K562 (cell line): ENCODE results near the gene MID1IP1. TPM values are rescaled to one million over a fixed set of nuclear protein-coding genes. Genes with fewer than 3 reads are reported as not detected.

ENCODE experiments used
- BRD9 ChIP-seq: fragments of 450-650 bp; IDR thresholded peaks from 2 replicates; pipeline ENCODE4 v1.6.1; 2018; ENCODE audit warnings: low read depth; ENCODE audit not compliant: partially characterized antibody
- EP400 ChIP-seq: fragments of 450-650 bp; IDR thresholded peaks from 2 replicates; pipeline ENCODE4 v1.6.1; 2017; ENCODE audit warnings: antibody characterized with exemption, mild to moderate bottlenecking, moderate library complexity
- GABPA ChIP-seq: fragments of 200-800 bp; sonication (Bioruptor generic); conservative IDR thresholded peaks from 2 replicates; pipeline ENCODE4 v1.6.1; 2016; ENCODE audit warnings: low read depth, missing genetic modification characterization, missing compliant biosample characterization
- GATA2 ChIP-seq: sonication (generic); formaldehyde crosslinking; IDR thresholded peaks from 2 replicates; pipeline ENCODE4 v1.4.0; 2020; ENCODE audit warnings: mild to moderate bottlenecking, missing genetic modification reagents
- HNRNPL ChIP-seq: fragments of 200-400 bp; formaldehyde crosslinking; IDR thresholded peaks from 2 replicates; pipeline ENCODE4 v1.6.1; 2017; ENCODE audit warnings: low read depth, mild to moderate bottlenecking, low read length
- MCM5 ChIP-seq: fragments of 450-650 bp; IDR thresholded peaks from 2 replicates; pipeline ENCODE4 v1.6.1; 2016; ENCODE audit warnings: low read depth
- NR1H2 ChIP-seq: sonication (generic); formaldehyde crosslinking; IDR thresholded peaks from 2 replicates; pipeline ENCODE4 v1.4.0; 2020; ENCODE audit warnings: mild to moderate bottlenecking, missing genetic modification reagents
- RBM15 ChIP-seq: fragments of 200-400 bp; formaldehyde crosslinking; IDR thresholded peaks from 2 replicates; pipeline ENCODE4 v1.6.1; 2018; ENCODE audit warnings: mild to moderate bottlenecking, low read length, moderate library complexity; ENCODE audit not compliant: insufficient read depth
- RFX7 ChIP-seq: fragments of 250-450 bp; sonication (Bioruptor Pico); IDR thresholded peaks from 2 replicates; pipeline ENCODE4 v1.5.1; 2021; ENCODE audit warnings: mild to moderate bottlenecking
- SMARCE1 ChIP-seq: fragments of 450-650 bp; IDR thresholded peaks from 2 replicates; pipeline ENCODE4 v1.7.1; 2016; ENCODE audit warnings: mild to moderate bottlenecking
- TEAD2 ChIP-seq: fragments of 450-650 bp; IDR thresholded peaks from 2 replicates; pipeline ENCODE4 v1.6.1; 2016; ENCODE audit warnings: missing genetic modification characterization, control low read depth, missing compliant biosample characterization
- ZEB2 ChIP-seq: fragments of 450-650 bp; IDR thresholded peaks from 2 replicates; pipeline ENCODE4 v1.6.1; 2016
- ZFPM2 ChIP-seq: fragments of 250-450 bp; sonication (Bioruptor Pico); IDR thresholded peaks from 2 replicates; pipeline ENCODE4 v1.5.1; 2022; ENCODE audit warnings: mild to moderate bottlenecking
- ZKSCAN8 ChIP-seq: fragments of 200-800 bp; sonication (Bioruptor generic); IDR thresholded peaks from 2 replicates; pipeline ENCODE4 v1.6.1; 2016; ENCODE audit warnings: missing genetic modification characterization, missing compliant biosample characterization
- ZNF197 ChIP-seq: fragments of 200-800 bp; sonication (Bioruptor generic); IDR thresholded peaks from 2 replicates; pipeline ENCODE4 v1.6.1; 2016; ENCODE audit warnings: low read depth, missing genetic modification characterization, missing compliant biosample characterization
- ZNF316 ChIP-seq: fragments of 450-650 bp; IDR thresholded peaks from 2 replicates; pipeline ENCODE4 v1.6.1; 2016
- ZNF408 ChIP-seq: fragments of 250-450 bp; sonication (Bioruptor Pico); IDR thresholded peaks from 2 replicates; pipeline ENCODE4 v1.4.0; 2020; ENCODE audit warnings: low read depth, mild to moderate bottlenecking, moderate library complexity
- polyA plus RNA-seq, 8 experiments: library from polyadenylated mRNA; depleted of rRNA in 4 of 8; stranded (reverse) in 5 of 8; unstranded in 3 of 8; fragments of >200 nt; fragmentation: Nextera tagmentation in 2 of 8; fragmentation: Illumina TruSeq in 1 of 8; extraction: Ambion mirVana in 2 of 8; extraction: Trizol in 1 of 8; gene quantifications; 2 replicates each; pipeline versions ENCODE4 v1.2.1 to v1.2.3, GENCODE V29; 2011 to 2014; ENCODE audit warnings: inconsistent platforms in 1 of 8, missing spikeins in 1 of 8
- total RNA-seq, 7 experiments: library from RNA; depleted of rRNA in 6 of 7; stranded (reverse); fragments of >200 nt in 6 of 7; fragmentation: Illumina TruSeq in 2 of 7; extraction: Trizol in 2 of 7; gene quantifications; 2 replicates each; pipeline versions ENCODE4 v1.2.1 to v1.2.3, GENCODE V29; 2011 to 2021; ENCODE audit warnings: low replicate concordance in 1 of 7
- TF ChIP-seq, protein P1 (sequence below), 2 experiments: fragments of 450-650 bp; IDR thresholded peaks; 2 replicates each; pipeline ENCODE4 v1.6.1; 2016
- TF ChIP-seq, protein P2 (sequence below): sonication (generic); formaldehyde crosslinking; IDR thresholded peaks from 2 replicates; pipeline ENCODE4 v1.8.1; 2022; ENCODE audit warnings: missing genetic modification reagents
- TF ChIP-seq, protein P3 (sequence below): sonication (generic); formaldehyde crosslinking; IDR thresholded peaks from 2 replicates; pipeline ENCODE4 v1.8.0; 2022; ENCODE audit warnings: missing genetic modification reagents, mild to moderate bottlenecking, borderline replicate concordance
- TF ChIP-seq, protein P4 (sequence below): fragments of 450-650 bp; IDR thresholded peaks from 2 replicates; pipeline ENCODE4 v1.6.1; 2016; ENCODE audit warnings: antibody characterized with exemption
- TF ChIP-seq, protein P5 (sequence below), 2 experiments: IDR thresholded peaks; 2 replicates each; pipeline ENCODE4 v1.6.1; 2011; ENCODE audit warnings: borderline replicate concordance in 1 of 2, control low read depth in 1 of 2, low read depth in 1 of 2, low read length in 1 of 2, mild to moderate bottlenecking in 1 of 2, mixed read lengths in 1 of 2, moderate library complexity in 1 of 2; ENCODE audit not compliant: insufficient read depth in 1 of 2, insufficient read length in 1 of 2, poor library complexity in 1 of 2, severe bottlenecking in 1 of 2; ENCODE audit errors: extremely low read depth in 1 of 2
- TF ChIP-seq, protein P6 (sequence below): sonication (generic); formaldehyde crosslinking; IDR thresholded peaks from 2 replicates; pipeline ENCODE4 v1.8.1; 2023; ENCODE audit warnings: mild to moderate bottlenecking, missing genetic modification reagents, moderate library complexity

Gene MID1IP1
- total and polyA plus RNA-seq, 9 of the 15 experiments (the other 6 are each of a cell fraction or from before 2014, with no cell fraction given) = 0.51 to 102 (median 27.5) TPM

DNA sequence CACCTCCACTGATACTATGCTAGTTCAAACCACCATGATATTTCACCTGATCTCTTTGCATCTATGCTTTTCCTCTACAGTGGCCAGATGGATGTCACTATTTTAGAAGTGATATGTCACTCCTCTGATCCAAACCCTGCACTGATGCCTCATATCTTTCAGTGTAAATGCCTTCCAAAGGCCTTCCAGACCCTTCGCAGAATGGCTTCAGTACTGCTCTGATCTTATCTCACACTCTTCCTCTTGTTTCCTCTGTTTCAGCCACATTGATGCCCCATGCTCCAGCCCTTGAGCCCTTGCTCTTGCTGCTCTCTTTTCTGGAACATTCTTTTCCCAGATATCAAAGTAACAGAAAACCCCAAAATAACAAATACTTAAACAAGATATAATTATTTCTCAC is 17.9 kb downstream of the MID1IP1 start (continued):
- TF ChIP-seq, protein P1, sequence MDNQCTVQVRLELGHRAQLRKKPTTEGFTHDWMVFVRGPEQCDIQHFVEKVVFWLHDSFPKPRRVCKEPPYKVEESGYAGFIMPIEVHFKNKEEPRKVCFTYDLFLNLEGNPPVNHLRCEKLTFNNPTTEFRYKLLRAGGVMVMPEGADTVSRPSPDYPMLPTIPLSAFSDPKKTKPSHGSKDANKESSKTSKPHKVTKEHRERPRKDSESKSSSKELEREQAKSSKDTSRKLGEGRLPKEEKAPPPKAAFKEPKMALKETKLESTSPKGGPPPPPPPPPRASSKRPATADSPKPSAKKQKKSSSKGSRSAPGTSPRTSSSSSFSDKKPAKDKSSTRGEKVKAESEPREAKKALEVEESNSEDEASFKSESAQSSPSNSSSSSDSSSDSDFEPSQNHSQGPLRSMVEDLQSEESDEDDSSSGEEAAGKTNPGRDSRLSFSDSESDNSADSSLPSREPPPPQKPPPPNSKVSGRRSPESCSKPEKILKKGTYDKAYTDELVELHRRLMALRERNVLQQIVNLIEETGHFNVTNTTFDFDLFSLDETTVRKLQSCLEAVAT (IDR thresholded peaks at IDR 0.05) = no peak
- TF ChIP-seq ZNF408 (CRISPR knock-in tag) = no peak
- TF ChIP-seq, protein P2, sequence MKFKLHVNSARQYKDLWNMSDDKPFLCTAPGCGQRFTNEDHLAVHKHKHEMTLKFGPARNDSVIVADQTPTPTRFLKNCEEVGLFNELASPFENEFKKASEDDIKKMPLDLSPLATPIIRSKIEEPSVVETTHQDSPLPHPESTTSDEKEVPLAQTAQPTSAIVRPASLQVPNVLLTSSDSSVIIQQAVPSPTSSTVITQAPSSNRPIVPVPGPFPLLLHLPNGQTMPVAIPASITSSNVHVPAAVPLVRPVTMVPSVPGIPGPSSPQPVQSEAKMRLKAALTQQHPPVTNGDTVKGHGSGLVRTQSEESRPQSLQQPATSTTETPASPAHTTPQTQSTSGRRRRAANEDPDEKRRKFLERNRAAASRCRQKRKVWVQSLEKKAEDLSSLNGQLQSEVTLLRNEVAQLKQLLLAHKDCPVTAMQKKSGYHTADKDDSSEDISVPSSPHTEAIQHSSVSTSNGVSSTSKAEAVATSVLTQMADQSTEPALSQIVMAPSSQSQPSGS (CRISPR knock-in tag) = no peak
- TF ChIP-seq GATA2 (CRISPR knock-in tag) = no peak
- no peak for TF ChIP-seq ZNF197
- TF ChIP-seq, protein P3, sequence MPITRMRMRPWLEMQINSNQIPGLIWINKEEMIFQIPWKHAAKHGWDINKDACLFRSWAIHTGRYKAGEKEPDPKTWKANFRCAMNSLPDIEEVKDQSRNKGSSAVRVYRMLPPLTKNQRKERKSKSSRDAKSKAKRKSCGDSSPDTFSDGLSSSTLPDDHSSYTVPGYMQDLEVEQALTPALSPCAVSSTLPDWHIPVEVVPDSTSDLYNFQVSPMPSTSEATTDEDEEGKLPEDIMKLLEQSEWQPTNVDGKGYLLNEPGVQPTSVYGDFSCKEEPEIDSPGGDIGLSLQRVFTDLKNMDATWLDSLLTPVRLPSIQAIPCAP (CRISPR knock-in tag) = no peak
- no peak for TF ChIP-seq EP400
- TF ChIP-seq GABPA = no peak
- TF ChIP-seq ZFPM2 (CRISPR knock-in tag) = no peak
- TF ChIP-seq ZEB2 = no peak
- TF ChIP-seq, protein P4, sequence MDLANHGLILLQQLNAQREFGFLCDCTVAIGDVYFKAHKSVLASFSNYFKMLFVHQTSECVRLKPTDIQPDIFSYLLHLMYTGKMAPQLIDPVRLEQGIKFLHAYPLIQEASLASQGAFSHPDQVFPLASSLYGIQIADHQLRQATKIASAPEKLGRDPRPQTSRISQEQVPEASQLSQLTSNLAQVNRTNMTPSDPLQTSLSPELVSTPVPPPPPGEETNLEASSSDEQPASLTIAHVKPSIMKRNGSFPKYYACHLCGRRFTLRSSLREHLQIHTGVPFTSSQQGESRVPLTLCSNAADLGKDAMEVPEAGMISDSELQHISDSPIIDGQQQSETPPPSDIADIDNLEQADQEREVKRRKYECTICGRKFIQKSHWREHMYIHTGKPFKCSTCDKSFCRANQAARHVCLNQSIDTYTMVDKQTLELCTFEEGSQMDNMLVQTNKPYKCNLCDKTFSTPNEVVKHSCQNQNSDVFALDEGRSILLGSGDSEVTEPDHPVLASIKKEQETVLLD = no peak
- no peak for TF ChIP-seq RFX7
- 0 out of 2 replicates have a peak, but pooled peaks have one; percentile 26 for TF ChIP-seq TEAD2 (tag)
- TF ChIP-seq, protein P5, sequence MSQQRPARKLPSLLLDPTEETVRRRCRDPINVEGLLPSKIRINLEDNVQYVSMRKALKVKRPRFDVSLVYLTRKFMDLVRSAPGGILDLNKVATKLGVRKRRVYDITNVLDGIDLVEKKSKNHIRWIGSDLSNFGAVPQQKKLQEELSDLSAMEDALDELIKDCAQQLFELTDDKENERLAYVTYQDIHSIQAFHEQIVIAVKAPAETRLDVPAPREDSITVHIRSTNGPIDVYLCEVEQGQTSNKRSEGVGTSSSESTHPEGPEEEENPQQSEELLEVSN (IDR thresholded peaks at IDR 0.05; ENCODE audit: borderline replicate concordance in 1 of 2, extremely low read depth in 1 of 2, insufficient read depth in 1 of 2, insufficient read length in 1 of 2, low read depth in 1 of 2, low read length in 1 of 2, poor library complexity in 1 of 2, severe bottlenecking in 1 of 2) = no peak
- TF ChIP-seq RBM15 = no peak
- no peak for TF ChIP-seq SMARCE1
- no peak for TF ChIP-seq HNRNPL
- TF ChIP-seq, protein P6, sequence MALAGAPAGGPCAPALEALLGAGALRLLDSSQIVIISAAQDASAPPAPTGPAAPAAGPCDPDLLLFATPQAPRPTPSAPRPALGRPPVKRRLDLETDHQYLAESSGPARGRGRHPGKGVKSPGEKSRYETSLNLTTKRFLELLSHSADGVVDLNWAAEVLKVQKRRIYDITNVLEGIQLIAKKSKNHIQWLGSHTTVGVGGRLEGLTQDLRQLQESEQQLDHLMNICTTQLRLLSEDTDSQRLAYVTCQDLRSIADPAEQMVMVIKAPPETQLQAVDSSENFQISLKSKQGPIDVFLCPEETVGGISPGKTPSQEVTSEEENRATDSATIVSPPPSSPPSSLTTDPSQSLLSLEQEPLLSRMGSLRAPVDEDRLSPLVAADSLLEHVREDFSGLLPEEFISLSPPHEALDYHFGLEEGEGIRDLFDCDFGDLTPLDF (CRISPR knock-in tag) = no peak
- no peak for TF ChIP-seq ZNF316
- TF ChIP-seq MCM5 = no peak
- no peak for TF ChIP-seq BRD9
- no peak for TF ChIP-seq NR1H2
- TF ChIP-seq ZKSCAN8 (CRISPR knock-in tag) = no peak
